Mesenteric fat pad (tissue), 1 donor: ENCODE results near the gene LAMA2. TPM values are rescaled to one million over a fixed set of nuclear protein-coding genes. Genes with fewer than 3 reads are reported as not detected.

Experiments used
- DNase-seq: peaks from one replicate; pipeline ENCODE4 v3.0.0-alpha.2; 2020; ENCODE audit warnings: low spot score
- total RNA-seq: library from RNA; stranded (reverse); fragmentation: NEBNext Ultra II Directional; extraction: Animal tissue kit (Norgen Biotek cat#: 25700); gene quantifications from one replicate; pipeline ENCODE4 v1.2.1, GENCODE V29; 2021
- donor health status: DM: yes; HTN: yes; CAD: no.

The LAMA2 gene
- total RNA-seq, 1 donor from 2014 or later = 82.9 TPM

DNA sequence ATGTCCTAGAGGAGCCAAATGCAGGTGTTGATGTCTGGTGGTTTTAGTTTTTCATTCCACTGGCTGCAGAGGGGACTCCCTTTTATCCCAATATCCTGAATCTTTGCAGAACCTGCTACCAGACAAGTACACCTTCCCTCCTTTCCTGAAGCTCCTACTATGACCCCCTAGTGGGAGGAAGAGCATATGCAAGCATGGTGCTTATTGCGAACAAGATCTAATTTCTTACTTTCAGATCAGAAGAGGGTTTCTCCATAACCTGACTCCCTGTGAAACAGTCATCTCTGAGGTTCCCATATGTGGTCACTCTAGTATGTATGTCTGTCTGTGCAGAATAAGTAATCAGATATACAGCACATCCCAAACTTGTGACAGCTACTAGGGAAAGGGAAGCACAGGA, 549.8 kb downstream of the LAMA2 start:
- DNase-seq = no peak

- no peak for DNase-seq
These were observed 551.2 kb downstream of the LAMA2 start for GRCh38 chr6:129434091-129434490.

- DNase-seq = no peak
These were observed 557.8 kb downstream of the LAMA2 start for GRCh38 chr6:129440691-129441090.

DNA sequence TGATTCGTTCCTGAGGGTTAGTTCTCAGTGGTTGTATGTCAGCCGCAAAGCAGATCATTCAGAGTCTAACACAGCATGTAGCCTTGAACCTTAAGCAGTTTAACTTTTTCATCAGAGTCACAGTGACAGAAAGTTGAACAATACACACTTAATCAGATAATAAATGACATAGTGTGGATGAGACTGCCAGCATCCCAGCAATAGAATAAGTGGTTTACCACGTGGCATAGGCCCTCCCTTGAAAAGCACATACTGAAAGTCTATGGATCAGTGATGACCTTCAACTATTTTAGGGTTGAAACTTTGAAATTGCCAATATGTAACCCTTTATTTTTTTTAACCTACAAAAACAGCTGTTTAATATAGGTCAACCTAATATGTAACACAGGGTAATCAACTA, 561.7 kb downstream of the LAMA2 start:
- DNase-seq = no peak

DNA sequence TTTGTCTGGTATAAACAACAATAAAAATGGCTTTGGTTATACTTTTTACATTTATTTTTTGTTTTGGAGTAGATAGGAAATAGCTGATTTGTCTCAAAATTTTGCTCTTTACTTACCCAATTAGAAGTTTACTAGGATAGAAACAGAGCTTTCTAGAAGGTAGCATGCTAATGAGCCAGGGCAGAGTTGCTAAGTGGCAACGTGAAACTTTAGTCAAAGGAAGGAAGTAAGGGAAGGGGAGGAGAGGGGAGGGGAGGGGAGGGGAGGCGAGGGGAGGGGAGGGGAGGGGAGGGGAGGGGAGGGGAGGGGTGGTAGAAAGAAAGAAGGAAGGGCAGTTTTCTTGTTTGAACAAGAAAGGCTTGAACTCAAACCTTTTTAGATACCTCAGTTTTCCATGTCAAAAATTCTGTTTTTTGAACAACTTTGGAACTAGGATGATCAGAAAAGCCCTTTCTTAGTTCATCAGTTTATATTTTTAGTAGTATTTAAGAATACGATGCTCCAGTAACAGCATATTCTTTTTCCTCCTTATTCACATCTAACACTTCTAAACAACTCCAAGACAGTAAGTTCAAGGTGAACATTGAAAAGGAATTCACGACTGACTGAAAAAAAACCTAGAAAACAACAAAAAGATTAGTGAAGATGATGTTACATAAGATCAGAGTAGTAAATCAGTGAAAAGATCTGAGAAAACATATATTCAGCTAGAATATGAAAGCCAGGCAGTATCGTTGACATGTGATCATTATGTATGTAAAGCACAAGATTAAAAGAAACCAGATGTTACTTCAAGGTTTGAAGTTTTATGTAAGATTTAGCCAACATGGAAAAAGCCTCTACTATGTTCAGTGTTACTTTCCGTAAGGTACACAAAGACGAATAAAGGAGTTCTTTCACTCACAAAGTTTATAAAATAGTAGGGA, 563.6 kb downstream of the LAMA2 start:
- DNase-seq = no peak

GRCh38 chr6:129447198-129447565, 564.2 kb downstream of the LAMA2 start:
- no peak for DNase-seq

DNA sequence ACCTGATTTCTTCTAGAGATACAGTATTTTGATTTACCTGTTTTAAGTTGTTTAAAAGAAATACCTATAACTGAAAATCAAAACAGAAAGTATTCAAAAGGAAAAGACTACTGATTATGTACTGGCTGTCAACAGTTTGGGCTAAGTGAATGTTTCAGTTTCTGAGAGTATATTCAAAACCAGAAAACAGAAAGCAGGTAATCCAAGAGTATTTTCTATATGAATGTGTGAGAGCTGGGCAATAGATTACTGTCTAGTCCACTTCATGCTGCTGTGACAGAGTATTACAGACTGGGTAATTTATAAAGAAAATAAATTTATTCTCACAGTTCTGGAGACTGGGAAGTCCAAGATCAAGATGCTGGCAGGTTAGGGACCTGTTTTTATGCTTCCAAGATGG, 566.0 kb downstream of the LAMA2 start:
- no peak for DNase-seq

DNA sequence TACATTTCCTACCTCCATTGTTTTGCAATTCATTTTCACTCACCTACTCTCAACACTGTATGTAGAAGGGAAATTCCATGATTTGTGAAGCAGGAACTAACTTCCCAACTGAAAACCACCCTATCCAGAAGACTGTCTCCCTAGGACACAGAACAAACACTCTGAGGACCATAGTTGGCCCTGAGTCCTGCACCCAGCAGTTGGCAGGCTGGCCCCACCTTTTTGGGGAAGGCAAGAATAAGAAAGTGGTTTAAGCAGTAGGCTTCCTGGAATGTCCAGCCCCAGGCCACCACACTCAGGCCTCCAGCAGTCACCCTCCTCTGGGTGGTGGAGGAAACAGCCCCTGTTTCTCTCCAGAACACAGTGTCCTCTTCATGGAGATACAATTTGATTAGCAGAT, 568.2 kb downstream of the LAMA2 start:
- no peak for DNase-seq

DNA sequence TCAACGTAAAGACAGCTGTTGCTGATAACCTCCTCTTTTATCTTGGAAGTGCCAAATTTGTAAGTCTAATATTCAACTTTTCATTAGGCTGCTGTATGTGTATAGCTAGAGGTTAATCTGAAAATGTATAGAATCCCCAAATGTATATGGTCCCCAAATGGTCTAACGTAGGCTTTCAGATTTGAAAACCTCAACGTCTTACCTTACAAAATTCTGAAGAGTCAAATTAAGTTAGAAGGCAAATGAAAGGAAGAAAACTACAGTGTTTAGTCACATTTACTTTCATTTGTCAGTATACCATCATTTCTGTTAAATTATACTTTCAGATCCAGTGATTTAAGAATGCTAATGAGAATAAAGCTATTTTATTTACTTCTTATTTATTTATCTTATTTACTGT, 570.1 kb downstream of the LAMA2 start:
- no peak for DNase-seq

DNA sequence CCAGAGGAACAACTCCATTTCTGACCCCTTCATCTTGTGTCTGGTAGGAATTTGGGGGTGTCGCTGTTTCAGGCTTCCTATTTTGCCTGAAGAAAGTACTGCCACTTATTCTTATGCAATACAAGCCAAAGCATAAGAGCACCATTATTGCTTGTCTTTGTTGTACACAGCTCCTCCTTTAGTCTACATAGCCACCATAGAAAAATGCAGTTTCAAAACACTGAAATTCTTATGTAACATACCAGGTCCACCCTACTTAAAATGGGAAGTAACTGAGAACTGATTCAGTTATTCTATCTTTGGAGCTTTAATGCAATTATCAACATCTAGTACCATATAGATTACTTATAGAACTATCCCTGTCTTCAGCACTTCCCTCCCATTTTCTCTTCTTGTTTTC, 571.5 kb downstream of the LAMA2 start:
- no peak for DNase-seq

- DNase-seq = no peak
These were observed 572.3 kb downstream of the LAMA2 start for GRCh38 chr6:129455126-129455769.

- DNase-seq = no peak
These were observed 577.3 kb downstream of the LAMA2 start for GRCh38 chr6:129460221-129460620.

GRCh38 chr6:129469070-129469662, 586.2 kb downstream of the LAMA2 start:
- no peak for DNase-seq

GRCh38 chr6:129472239-129472638, 589.3 kb downstream of the LAMA2 start:
- no peak for DNase-seq

- no peak for DNase-seq
These were observed 590.6 kb downstream of the LAMA2 start for GRCh38 chr6:129473546-129473945.

DNA sequence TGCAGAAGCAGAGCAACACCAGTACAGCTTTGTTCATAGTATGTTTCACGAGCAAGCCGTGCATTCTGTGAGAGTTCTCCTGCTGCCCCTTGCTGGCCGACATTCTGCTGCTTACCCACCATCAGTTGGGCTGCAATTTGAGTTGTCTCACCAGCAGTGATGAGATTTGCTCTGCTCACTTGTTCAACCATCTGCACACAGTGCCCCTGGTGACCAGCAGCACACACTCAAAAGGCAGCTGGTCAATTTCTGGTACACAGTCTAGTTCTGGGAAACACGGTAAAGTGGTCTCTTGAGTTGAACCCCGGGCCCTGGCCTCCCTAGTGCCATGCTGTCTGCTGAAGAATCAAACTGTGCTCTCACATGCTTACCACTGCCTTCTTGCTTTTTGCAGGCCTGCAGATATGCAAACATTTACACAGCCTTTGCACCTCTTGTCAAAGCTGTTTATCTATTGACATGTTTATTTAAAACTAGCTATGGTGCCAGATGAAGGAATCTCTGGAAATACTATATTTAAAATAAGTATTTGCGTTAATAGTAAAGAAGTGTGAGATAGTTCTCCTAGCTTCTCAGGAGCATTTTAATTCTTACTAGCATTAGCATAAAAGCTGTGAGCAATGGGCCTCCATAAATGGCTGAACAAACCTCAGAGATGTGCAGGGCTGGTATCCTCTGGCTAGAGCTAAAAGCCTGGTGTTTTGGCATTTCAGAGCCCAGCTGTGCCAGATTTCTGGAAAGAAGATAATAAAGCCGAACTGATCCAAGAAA, 592.7 kb downstream of the LAMA2 start:
- no peak for DNase-seq

- DNase-seq = no peak
These were observed 593.3 kb downstream of the LAMA2 start for GRCh38 chr6:129476248-129476564.

GRCh38 chr6:129476810-129477209, 593.9 kb downstream of the LAMA2 start:
- no peak for DNase-seq

- no peak for DNase-seq
These were observed 595.4 kb downstream of the LAMA2 start for GRCh38 chr6:129478379-129478778.

- no peak for DNase-seq
These were observed 598.8 kb downstream of the LAMA2 start for GRCh38 chr6:129481706-129482105.

DNA sequence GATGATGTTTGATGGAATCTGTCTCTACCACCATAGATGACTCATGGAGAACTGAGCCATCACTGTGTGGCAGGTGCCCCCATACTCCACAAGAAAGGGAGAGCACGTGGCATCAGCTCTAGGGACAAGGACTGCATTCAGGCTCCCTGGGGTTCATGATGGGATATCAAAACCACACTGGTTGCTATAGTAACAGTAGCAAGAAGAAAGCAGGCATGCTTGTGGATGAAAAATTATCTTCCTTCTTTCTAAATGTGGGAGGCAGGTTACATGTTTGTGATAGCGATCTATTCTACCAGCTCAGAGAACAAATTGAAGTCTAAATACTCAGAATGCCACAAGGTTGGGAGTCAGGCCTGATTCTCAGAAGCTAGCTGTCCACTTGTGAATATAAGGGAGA, 602.8 kb downstream of the LAMA2 start:
- no peak for DNase-seq

DNA sequence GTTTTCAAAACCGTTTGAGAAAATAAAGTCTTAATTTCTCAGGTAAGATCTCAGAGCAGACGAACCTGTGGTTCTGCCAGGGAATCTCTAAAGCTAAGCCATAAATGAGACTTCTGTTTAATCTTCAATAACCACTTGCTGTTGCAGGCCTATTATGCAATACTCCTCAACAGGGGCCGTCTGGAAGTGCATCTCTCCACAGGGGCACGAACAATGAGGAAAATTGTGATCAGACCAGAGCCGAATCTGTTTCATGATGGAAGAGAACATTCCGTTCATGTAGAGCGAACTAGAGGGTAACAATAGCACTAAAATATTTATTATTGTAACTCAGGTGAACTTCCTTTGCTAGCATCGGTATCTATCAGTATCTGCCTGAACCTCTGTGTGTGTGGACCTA, 603.4 kb downstream of the LAMA2 start:
- DNase-seq = no peak
